NCI-H2171 (cell line): ENCODE measurements around the gene NAALAD2.
A peak's percentile ranks its signal among the peaks of the same experiment; 100 is the strongest.
"Not testable (repeated sequence)": the region's sequence is repeated elsewhere in the genome, so short reads cannot be mapped to it uniquely, and the experiment has no call there.

Source experiments
- DNase-seq: peaks from one replicate; lab custom pipeline; 2025; lab: John Stamatoyannopoulos, UW

NAALAD2 gene

DNA sequence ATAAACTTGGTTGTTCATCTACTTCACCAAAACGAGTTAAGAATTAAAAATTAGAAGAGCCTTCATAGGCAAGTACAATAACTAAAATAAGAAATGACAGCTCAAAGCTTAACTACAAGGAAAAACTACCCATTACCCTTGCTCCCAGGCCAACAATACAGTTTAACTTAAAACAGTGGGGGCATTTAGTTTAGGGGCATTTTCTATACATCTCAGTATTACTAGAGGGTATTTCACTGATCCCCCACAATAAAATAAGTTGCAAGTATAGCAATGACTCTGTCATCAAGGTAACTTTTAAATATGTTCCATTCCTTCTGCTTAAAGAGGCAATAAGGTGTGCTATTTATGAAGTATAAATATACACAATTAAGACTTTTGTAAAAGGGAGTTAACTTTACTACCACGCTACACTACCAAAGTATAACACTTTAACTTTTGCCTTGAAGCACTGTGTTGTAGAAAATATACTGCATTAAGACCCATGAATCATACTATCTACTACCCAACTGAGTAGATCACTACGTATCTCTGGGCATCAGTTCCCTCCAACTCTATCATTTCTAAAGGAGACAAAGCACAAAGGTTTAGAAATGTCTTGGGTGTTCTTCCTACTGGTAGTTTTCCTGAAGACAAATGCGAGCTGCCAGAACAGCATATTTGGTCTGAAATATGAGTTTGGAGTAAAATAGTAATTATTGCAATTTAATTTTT lies 58.6 kb downstream of the NAALAD2 start:
- no peak for DNase-seq

DNA sequence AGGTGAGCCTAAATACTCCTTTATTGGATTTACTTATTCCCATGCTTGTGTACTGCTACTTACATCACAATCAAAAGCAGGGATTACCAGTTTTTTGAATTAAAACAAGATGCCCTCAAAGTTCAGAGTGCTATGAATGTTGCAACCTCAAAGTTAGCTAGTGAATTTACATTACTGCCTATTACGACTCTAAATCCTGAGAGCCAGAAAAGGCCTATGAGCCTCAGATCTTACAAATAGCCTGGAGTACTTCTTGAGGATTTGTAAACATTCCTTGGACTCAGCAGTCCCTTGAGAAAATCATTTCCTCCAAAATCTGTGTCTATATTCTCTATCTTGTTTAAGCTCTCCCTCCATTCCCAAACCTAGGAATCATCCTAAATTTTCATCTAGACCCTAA lies 62.9 kb downstream of the NAALAD2 start:
- DNase-seq: no peak

DNA sequence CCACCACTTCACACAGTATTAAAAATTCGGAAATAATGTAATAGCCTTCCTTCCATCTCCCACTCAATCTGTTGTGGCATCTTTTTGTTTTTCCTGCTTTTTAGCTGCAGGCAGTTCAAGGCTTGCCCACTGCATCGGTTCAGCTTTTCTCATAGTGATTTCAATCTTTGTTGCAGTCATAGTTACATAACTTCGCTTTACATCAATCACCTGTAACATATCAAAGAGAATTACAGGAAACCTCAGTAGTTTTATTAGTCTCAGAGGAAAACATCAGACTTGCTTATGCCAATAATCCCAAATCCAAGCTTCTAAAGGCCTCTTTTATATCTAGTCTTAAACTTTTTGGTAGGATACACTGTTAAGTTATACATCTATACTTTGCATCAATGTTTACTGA lies 67.9 kb downstream of the NAALAD2 start:
- no peak for DNase-seq

DNA sequence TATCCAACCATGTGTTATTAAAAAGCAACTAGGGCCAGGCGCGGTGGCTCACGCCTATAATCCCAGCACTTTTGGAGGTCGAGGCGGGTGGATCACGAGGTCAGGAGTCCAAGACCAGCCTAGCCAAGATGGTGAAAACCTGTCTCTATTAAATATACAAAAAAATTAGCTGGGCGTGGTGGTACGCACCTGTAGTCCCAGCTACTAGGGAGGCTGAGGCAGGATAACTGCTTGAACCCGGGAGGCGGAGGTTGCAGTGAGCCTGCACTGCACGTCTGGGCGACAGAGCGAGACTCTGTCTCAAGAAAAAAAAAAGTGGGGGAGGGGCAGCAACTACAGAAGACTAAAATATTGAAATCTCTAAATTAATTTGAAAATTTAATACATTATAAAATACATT lies 69.9 kb downstream of the NAALAD2 start:
- no peak for DNase-seq

DNA sequence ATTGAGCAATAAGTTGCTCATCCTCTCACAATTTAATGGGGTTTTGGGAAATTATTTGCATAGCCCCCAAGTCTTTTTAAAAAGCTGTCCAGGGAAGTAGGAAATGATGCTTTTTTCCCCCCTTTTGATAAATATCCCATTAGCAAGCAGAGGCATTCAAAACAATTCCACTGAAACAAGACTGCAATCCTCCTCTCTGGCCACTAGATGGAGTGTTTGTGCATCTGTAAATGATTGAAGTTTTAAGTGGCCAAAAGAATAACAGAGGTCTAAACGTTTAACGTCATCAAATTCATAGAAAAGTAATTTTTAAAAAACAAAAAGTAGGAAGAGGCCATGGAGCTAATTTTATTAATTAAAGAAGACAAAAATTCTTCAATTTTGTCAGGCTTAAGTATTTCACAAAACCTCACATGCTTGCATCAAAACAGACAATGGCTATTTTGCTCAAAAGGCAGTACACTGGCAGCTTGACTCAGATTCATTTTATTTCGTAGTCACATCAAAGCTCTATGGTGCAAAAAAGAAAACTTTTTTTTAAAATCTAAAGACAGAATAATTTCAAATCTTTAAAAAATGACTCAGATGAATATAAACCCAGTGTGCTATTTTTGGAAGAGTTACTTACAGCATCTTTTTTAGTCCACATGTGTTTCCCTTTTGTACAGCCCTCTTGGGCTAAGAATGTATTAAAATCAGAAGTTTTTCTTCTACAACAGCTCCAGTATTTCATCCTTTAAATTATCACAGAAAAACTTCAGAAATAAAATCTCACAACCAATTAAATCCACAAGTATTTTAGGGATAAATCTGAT lies 70.6 kb downstream of the NAALAD2 start:
- no peak for DNase-seq

DNA sequence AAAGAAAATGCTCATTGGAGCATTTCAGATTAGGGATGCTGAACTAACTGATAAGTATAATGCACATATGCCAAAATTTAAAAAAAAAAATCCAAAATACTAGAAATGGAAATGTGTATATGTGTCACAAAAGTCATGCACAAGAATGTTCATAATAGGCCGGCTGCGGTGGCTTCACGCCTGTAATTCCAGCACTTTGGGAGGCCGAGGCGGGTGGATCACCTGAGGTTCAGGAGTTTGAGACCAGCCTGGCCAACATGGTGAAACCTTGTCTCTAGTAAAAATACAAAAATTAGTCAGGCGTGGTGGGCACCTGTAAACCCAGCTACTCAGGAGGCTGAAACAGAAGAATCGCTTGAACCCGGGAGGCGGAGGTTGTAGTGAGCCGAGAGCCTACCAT lies 73.5 kb downstream of the NAALAD2 start:
- DNase-seq: not testable (repeated sequence)

DNA sequence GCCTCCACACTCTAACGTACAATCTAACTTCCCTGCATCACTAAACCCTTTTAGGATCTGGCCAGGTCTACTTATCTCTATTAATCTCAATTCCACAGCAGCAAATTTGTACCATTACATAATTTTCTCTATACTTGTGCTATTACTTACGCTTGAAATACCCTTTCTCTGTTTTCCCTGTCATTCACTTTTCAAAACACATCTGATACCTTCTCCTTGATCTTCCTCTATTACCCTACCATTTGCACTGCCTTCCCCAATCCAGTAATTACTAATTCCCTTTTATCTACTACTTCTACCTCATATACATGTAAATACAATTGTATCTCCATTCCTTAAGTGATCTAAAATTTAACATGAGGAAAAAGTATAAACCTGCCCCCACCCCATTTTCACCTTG lies 74.4 kb downstream of the NAALAD2 start:
- no peak for DNase-seq

DNA sequence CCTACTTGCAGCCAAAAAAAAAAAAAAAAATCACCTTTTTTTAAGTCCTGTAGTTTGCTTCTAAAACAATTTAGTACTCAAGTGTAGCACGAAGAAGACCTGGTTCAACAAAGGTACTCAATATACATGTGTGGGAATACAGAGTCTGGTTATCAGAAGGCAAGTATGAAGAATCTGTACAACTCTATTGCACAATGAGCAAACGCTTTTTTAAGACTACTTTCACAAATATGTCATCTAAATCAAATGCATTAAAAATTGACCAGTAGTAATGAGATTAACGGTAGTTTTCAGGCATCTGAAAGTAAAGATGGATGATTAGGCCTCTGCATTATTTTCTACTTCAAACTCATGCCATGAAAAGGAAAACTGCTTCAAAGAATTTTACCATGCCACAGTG lies 78.9 kb downstream of the NAALAD2 start:
- DNase-seq: no peak

DNA sequence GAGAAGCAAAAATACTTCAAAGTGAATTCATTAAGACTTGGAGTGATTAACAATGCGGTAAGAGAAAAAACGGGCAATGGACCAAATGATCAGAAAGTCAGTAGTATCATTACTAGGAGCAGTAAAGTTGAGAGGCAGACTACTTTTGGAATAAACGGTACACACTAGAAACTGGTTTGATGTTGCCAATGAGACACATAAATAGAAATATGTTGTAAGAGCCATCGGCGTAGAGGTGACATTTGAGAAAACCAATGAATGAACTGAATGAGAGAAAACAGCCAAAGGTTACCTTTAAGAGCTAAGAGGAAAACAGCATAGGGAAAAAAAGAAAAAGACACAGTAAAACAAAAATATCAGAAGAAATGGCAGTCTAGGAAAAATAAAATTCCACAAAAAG lies 82.1 kb downstream of the NAALAD2 start:
- DNase-seq: no peak

DNA sequence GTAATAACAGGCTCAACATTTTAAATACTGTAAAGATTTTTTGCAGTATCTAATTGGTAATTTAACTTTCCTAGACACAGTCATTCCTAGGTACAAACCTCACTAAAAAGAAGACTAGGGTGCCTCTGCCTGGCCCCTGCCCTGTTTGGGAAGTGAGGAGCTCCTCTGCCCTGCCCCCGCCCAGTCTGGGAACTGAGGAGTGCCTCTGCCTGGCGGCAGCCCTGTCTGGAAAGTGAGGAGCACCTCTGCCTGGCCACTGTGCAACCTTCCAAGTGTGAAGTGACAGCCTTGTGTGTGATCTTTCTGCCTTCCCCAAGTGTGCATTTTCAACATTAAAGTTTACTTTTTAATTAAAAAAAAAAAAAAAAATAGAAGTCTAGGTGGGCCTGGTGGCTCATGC lies 84.1 kb downstream of the NAALAD2 start:
- no peak for DNase-seq

DNA sequence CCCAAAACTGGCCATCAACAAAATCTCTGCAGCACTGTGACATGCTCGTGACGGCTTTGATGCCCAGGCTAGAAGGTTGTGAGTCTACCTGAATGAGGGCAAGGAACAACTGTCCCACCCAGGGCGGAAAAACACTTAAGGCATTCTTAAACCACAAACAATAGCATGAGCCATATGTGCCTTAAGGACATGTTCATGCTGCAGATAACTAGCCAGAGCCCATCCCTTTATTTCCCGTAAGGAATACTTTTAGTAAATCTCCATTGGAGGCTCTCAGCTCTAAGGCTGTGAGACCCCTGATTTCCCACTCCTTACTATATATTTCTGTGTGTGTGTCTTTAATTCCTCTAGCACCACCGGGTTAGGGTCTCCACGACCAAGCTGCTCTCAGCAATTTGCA lies 85.0 kb downstream of the NAALAD2 start:
- no peak for DNase-seq

DNA sequence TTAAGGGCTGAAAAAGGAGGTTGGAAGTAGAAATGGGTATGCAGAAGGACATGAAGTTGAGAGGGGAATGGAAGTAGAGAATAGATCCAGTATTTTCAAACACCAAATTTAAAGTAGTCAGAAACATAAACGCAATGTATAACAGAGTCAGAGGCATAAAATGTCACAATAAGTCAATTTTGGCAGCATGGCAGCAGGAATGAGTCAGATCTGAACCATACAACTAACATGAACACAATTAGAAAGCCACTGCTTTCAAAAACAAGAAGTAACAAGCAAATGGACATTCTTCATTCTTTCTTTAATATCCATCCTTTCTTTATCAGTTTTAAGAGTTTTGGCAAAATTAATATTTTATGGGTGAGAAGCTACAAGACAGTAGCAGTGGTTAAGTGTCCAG lies 85.9 kb downstream of the NAALAD2 start:
- no peak for DNase-seq

DNA sequence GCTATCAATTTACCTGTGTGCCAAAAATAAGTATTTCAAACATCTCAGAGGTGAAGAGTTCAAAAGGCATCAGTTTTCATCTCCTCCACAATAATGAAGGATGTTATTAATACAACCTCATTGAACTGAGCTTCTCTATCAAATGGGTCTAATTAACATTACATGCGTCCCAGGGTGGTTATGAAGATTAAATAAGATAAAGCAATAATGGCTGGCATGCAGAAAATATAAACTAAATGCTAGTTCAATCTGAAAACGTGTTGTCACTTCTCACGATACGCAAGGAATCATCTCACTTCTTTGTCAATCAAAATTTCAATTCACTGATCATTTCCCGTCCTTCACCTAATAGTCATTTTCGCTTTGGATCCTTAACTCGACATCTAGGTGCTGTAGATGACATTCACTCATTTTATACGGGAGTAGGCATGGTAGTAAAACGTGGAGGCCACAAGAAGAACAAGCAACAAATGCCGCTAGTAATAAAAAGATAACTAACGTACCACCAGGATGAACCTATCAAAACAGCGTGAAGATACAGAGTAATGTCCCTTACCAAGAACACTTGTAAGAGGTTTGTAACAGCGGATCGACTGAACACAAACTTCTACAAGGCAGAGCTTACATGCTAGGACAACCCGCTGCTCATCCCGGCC lies 87.5 kb downstream of the NAALAD2 start:
- no peak for DNase-seq

DNA sequence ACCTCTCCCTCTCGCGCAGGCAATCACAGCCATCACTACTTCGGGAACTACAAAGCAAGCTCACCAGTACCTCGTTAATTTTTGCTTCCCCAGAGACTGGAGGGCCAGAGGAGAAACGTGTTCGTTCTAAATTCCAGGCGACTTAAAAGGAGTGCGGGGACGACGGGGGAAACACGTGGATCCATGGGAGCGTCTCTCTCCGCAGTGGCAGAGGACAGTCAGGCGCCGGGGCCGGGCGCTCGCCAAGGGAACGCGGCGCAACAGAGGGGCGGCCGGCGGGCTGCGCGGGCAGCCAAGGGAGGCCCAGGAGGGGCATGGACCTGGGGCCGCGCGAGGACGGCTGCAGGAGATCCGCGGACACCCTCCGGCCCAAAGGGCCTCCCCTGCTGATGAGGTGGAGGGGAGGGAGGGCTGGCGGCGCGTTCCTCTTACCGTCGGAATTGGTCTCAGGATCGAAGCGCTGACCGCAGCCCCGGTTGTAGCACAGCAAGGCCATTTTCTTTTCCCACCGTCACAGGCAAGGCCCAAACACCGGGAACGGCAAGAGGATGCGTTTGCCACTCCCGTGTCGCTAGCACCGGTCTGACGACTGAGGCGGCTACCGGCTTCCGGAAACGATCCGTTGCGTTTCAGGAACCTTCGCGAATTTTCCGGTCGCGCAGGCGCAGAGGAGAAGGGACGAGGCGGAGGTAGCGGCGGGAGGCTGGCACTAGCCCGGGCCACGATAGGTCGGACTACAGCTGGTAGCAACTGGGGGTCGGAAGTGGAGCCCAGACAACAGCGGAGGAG lies 88.2 kb downstream of the NAALAD2 start, which contains the start of gene CHORDC1:
CHORDC1 (minus strand) TSS at position 591 of the 789 bp plus-strand sequence; CDS start at position 496, 95 bp downstream.
- peak; percentile 51 for DNase-seq

DNA sequence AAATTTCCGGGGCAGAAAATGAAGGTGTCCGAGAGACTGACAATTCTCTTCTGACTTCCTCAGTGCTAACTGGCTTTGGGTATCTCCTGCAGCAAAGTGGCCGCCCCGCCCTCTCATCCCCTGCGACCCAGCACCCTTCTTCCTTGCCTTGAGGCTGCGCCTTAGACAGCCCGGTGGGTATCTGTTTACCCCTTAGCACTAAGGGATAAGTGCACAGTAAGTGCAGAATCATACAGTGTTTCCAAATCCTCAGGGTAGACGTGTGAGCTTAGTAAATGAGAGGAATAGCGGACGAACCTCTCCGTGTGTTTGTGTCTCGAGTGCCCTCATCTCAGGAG lies 88.8 kb downstream of the NAALAD2 start:
- no peak for DNase-seq

DNA sequence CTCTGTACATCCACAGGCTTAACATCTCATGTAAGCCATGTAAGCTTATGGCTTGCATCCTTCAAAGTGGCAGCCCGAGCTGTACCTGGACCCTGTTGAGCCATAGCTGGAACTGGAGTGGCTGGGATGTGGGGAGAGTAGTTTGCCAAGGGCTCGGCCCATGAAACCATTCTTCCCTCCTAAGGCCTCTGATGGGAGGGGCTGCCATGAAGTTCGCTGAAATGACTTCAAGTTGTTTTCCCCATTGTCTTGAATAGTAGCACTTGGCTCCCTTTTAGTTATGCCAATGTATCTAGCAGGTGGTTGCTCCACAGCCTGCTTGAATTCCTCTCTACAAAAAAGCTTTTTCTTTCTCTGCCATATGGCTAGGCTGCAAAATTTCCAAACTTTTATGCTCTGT lies 93.6 kb downstream of the NAALAD2 start:
- DNase-seq: no peak

DNA sequence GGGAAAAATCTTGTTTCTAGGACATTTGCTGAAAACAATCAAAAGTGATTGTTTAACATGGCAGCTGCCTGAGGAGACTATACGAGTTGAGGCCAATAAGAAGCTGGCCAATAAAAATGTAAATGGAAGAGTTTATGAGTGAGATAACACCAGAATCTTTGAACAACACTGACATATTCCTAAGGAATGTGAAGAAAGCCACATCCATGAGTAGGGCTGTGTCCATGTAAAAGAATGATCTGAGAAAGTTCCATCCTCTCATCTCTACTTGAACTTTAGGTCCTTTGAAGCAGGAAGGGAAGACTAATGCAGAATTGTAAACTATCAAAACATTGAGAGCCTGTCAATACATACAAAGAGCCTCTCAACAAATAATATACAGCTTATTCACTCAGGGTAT lies 95.3 kb downstream of the NAALAD2 start:
- DNase-seq: no peak

DNA sequence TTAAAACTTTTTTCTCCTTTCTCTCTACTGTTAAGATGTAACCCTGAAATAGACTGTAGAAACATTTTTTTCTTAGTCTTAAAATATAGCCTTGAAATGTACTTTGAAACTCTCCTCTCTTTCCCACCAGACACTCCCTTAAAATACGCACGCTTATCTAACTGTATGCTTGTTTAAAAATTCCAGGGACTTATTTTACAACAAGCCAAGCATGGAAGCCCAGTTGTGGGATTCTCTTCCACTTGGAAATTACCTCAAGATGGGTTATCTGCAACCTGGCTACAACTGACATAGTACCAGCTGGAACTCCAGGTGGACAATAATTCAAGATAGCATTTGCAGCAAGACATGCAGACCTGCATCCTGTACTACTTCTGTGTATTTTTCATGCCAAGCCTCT lies 100.5 kb downstream of the NAALAD2 start:
- DNase-seq: no peak

DNA sequence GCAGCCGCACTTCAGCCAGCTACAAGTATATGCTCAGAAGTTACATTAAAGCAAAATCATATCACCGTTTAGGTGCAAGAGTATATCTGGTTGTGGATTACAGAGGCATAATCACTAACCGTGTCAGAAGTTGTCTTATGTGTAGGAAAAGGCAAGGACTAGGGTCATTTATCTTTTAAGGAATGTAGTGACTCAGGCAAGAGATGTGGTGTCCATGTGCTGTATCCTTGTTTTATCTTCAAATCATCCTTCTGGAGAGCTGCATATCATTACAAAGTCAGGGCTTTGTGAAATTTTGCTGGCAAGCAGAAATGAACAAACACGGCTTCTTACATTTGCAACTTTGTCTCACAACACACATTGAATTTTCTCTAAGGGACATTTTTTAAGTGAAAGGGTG lies 101.1 kb downstream of the NAALAD2 start:
- DNase-seq: no peak

DNA sequence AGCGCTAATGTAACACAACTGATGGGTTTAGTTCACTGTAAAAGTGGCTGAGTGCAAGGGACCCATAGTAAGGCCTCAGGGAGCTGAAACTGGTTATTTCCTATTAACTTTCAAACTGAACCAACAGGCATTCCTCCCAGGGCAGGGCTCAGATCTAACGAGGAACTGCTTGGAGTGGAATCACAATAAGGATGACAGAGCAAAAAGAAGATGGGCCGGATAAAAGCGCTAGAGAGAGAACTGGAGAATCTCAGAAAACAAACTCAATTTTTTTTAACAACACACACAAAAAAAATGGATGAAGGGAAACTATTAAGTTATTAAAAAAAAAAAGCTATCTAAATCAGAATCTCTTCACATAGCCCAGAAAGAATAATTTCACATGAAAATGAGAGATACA lies 102.5 kb downstream of the NAALAD2 start:
- DNase-seq: no peak

DNA sequence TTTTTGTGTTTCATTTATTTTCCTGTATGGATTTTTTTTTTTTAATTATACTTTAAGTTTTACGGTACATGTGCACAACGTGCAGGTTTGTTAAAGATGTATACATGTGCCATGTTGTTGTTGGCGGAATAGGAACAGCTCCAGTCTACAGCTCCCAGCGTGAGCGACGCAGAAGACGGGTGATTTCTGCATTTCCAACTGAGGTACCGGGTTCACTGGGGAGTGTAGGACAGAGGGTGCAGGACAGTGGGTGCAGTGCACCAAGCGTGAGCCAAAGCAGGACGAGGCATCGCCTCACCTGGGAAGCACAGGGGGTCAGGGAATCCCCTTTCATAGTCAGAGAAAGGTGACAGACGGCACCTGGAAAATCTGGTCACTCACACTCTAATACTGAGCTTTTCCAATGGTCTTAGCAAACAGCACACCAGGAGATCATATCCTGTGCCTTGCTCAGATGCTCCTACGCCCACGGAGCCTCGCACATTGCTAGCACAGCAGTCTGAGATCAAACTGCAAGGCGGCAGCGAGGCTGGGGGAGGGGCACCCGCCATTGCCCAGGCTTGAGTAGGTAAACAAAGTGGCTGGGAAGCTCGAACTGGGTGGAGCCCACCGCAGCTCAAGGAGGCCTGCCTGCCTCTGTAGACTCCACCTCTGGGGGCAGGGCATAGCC lies 105.6 kb downstream of the NAALAD2 start:
- DNase-seq: not testable (repeated sequence)

DNA sequence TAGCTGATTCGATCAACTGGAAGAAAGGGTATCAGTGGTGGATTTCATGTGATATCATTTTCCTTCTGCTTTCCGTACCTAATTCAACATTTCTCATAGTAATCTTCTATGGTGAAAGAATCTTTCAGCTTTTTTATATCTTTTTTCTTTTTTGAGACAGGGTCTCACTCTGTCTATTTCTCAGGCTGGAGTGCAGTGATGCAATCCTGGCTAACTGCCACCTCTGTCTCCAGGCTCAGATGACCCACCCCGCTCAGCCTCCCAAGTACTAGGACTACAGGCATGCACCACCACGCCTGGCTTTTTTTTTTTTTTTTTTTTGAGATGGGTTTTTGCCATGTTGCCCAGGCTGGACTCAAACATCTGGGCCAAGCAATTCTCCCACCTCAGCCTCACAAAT lies 107.0 kb downstream of the NAALAD2 start:
- DNase-seq: no peak
